HFFc6 (cell line): ENCODE measurements around the gene TEAD3. TPM values are rescaled to one million over a fixed set of nuclear protein-coding genes. Genes with fewer than 3 reads are reported as not detected.

Source experiments
- DNase-seq: peaks from one replicate; pipeline ENCODE4 v3.0.0-alpha.2; 2018
- H3K27ac Mint-ChIP-seq: 2 replicates; pipeline ENCODE4 v1.8.0; 2020; ENCODE audit warnings: mild to moderate bottlenecking, mixed read lengths
- H3K27me3 Mint-ChIP-seq: 2 replicates; pipeline ENCODE4 v1.8.0; 2021; ENCODE audit warnings: mild to moderate bottlenecking, moderate library complexity, mixed read lengths; ENCODE audit not compliant: insufficient read depth
- H3K36me3 Mint-ChIP-seq: 2 replicates; pipeline ENCODE4 v1.8.0; 2021; ENCODE audit warnings: low read depth, mixed read lengths
- H3K4me1 Mint-ChIP-seq: 2 replicates; pipeline ENCODE4 v1.8.0; 2020; ENCODE audit warnings: low read depth, mixed read lengths
- H3K4me3 Mint-ChIP-seq: 2 replicates; pipeline ENCODE4 v1.8.0; 2020; ENCODE audit warnings: mild to moderate bottlenecking, moderate library complexity, mixed read lengths
- H3K9me3 Mint-ChIP-seq: 2 replicates; pipeline ENCODE4 v1.8.0; 2020; ENCODE audit warnings: mild to moderate bottlenecking, mixed read lengths
- total RNA-seq, 6 experiments: library from RNA; stranded (reverse); fragmentation: NEBNext Ultra II Directional; extraction: Animal tissue kit (Norgen Biotek cat#: 25700); gene quantifications; 2 replicates in 1 of 6; 3 replicates in 5 of 6; pipeline ENCODE4 v1.2.3, GENCODE V29; 2021
- TF ChIP-seq, protein P1 (sequence below): fragments of 200-600 bp; sonication (generic); IDR thresholded peaks from 2 replicates; pipeline ENCODE4 v1.5.0; 2021; ENCODE audit warnings: antibody characterized with exemption, mild to moderate bottlenecking

TEAD3 gene
- total RNA-seq, 6 experiments from 2014 or later: 34.2 to 39.5 (median 36.5) TPM

DNA sequence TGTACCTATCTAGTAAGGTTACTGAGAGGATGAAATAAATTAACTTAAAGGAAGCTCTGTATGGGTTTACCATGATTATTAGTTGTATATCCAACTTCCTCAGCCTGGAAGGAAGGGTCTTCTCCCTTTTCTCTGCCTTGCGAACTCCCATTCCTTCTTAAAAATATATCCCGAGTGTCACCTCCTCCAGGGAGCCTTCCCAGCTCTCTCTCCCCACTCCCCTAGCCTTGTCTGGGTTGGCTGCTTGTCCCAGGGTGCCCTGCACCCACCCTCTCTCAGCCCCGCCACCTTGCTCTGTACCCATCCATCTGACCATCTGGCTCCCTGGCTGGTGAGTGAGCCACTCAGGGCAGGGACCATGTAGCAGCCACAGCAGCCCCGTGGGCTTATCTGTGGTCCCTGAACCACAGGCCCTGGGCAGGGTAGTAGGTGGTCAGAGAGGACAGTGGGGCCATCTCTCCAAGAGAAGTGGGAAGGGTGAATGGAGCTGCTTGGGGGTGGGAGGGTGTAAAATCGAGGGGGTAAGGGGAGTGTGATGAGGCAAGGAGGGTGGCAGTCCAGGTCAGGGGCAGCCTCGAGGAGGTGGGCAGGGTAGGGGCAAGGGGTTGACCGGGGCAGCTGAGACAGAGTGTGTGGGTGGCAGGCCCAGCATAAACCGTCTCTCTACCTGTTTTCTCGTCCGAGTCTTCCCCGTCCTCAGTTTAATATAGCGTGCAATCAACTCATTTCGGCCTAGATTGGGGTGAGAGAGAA is 12.8 kb downstream of the TEAD3 start:
- H3K27ac Mint-ChIP-seq: no peak overlapping the region; the same call in 1 of the 2 replicates
- TF ChIP-seq, protein P1, sequence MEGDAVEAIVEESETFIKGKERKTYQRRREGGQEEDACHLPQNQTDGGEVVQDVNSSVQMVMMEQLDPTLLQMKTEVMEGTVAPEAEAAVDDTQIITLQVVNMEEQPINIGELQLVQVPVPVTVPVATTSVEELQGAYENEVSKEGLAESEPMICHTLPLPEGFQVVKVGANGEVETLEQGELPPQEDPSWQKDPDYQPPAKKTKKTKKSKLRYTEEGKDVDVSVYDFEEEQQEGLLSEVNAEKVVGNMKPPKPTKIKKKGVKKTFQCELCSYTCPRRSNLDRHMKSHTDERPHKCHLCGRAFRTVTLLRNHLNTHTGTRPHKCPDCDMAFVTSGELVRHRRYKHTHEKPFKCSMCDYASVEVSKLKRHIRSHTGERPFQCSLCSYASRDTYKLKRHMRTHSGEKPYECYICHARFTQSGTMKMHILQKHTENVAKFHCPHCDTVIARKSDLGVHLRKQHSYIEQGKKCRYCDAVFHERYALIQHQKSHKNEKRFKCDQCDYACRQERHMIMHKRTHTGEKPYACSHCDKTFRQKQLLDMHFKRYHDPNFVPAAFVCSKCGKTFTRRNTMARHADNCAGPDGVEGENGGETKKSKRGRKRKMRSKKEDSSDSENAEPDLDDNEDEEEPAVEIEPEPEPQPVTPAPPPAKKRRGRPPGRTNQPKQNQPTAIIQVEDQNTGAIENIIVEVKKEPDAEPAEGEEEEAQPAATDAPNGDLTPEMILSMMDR: no peak
- peaks cover 6% of the 10 kb centered on the region; the same call in 1 of the 2 replicates for H3K36me3 Mint-ChIP-seq
- H3K4me1 Mint-ChIP-seq: peaks cover 38% of the 10 kb centered on the region
- no peak for DNase-seq
- H3K4me3 Mint-ChIP-seq: no peak overlapping the region
- H3K9me3 Mint-ChIP-seq: no peaks in the 10 kb centered on the region
- H3K27me3 Mint-ChIP-seq: no peaks in the 10 kb centered on the region

DNA sequence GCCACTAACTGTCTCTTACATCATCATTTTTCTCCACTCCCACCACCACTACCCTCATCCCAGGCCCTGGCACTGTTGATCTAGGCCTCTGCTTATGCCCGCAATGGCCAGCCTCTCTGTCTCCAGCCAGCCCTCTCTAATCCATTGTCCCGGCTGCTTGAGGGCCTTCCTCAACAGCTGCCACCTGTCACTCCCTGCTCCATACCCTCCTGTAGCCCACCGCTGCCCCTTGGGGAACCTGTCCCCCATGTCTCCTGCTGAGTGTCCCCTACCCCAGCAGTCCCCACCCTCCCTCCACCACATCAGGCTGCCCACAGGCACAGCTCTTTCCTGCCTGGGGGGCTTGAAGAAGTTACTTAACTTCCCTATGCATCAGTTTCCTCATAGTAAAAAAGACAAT is 13.4 kb downstream of the TEAD3 start:
- Mint-ChIP-seq H3K36me3 (peaks cover 6% of the 10 kb centered on the region; the same call in 1 of the 2 replicates), H3K4me3 (no peak overlapping the region), H3K9me3 (no peaks in the 10 kb centered on the region), H3K27me3 (no peaks in the 10 kb centered on the region), H3K4me1 (peaks cover 33% of the 10 kb centered on the region), H3K27ac (peak overlapping the region; percentile 60)
- no peak for DNase-seq
- TF ChIP-seq, protein P1: no peak

DNA sequence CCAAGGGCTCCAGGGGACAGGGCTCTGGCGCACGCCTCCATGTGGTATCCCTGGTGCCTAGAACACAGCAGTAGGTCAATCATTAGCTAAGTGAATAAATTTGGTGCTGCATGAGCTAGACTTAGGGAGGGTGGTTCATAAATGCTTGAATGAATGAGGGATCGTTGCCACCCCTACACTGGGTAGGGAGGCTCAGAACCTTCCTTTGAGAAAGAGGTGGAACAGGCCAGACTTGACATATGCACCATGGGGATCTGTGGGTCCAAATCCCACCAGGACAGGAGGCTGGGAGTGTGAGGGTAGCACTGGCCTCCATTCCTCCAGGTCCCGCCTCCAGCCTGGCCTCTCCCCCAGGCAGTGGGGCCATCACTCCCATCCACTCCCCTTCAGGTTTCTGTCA is 13.8 kb downstream of the TEAD3 start:
- peaks cover 6% of the 10 kb centered on the region; the same call in 1 of the 2 replicates for H3K36me3 Mint-ChIP-seq
- peak overlapping the region; percentile 60 for H3K27ac Mint-ChIP-seq
- TF ChIP-seq, protein P1: no peak
- H3K4me3 Mint-ChIP-seq: no peak overlapping the region
- H3K27me3 Mint-ChIP-seq: no peaks in the 10 kb centered on the region
- H3K4me1 Mint-ChIP-seq: peaks cover 29% of the 10 kb centered on the region
- H3K9me3 Mint-ChIP-seq: no peaks in the 10 kb centered on the region
- DNase-seq: no peak

DNA sequence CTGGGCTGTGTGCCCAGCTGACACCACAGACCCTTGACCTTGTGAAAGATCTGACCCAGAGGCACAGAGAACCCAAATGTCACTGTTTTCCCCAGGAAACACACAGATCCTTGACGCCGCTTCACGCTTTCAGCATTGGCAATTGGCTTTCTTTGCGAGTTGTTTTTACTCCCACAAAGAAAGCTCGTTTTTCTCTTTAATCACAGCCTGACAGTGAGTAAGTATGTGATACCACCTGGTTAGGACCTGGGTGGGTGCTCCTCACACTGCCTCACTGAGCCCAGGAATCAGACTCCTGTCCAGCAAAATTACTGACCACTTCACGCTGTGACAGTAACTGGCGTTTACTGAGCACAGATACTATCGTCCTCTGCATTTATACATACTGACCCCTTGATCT is 15.7 kb downstream of the TEAD3 start:
- peaks cover 15% of the 10 kb centered on the region for H3K4me1 Mint-ChIP-seq
- H3K4me3 Mint-ChIP-seq: no peak overlapping the region
- TF ChIP-seq, protein P1: no peak
- H3K27ac Mint-ChIP-seq: no peak overlapping the region
- H3K27me3 Mint-ChIP-seq: no peaks in the 10 kb centered on the region
- H3K36me3 Mint-ChIP-seq: peaks cover 6% of the 10 kb centered on the region; the same call in 1 of the 2 replicates
- no peak for DNase-seq
- H3K9me3 Mint-ChIP-seq: no peaks in the 10 kb centered on the region

DNA sequence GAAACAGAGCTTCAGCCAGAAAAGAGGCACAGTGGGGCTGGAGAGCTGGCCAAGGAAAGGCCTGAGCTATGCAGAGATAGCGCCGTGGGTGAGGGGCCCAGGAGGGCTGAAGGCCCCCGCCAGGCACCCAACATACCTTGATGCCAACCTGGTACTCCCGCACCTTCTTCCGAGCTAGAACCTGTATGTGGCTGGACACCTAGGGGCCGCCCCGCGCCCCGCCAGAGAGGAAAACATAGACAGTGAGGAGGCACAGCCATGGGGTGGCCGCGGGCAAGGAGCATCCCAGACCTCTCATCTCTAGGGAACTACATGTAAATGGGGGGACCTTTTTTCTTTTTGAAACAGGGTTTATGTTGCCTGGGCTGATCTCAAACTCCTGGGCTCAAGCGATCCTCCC is 16.7 kb downstream of the TEAD3 start:
- no peak overlapping the region for H3K4me3 Mint-ChIP-seq
- peaks cover 6% of the 10 kb centered on the region; the same call in 1 of the 2 replicates for H3K36me3 Mint-ChIP-seq
- H3K27ac Mint-ChIP-seq: no peak overlapping the region
- DNase-seq: no peak
- TF ChIP-seq, protein P1: no peak
- peaks cover 9% of the 10 kb centered on the region for H3K4me1 Mint-ChIP-seq
- H3K9me3 Mint-ChIP-seq: no peaks in the 10 kb centered on the region
- H3K27me3 Mint-ChIP-seq: peaks cover 2% of the 10 kb centered on the region; the same call in 1 of the 2 replicates
